Rectal smooth muscle tissue (tissue), 1 donor: ENCODE data around the gene PCDHGA1.

Experiments
- H3K27ac ChIP-seq: one replicate; pipeline ENCODE4 v1.7.0; 2013; ENCODE audit warnings: low read depth, low read length, inconsistent platforms
- H3K27me3 ChIP-seq: one replicate; pipeline ENCODE4 v1.7.0; 2013; ENCODE audit warnings: low read length; ENCODE audit not compliant: control insufficient read depth, insufficient read depth
- H3K36me3 ChIP-seq: one replicate; pipeline ENCODE4 v1.7.0; 2013; ENCODE audit warnings: low read length; ENCODE audit not compliant: control insufficient read depth, insufficient read depth
- H3K4me1 ChIP-seq: one replicate; pipeline ENCODE4 v1.7.0; 2013; ENCODE audit warnings: low read length; ENCODE audit not compliant: control insufficient read depth, insufficient read depth
- H3K4me3 ChIP-seq: one replicate; pipeline ENCODE4 v1.7.0; 2013; ENCODE audit warnings: low read length
- H3K9ac ChIP-seq: one replicate; pipeline ENCODE4 v1.7.0; 2013; ENCODE audit warnings: low read length

The PCDHGA1 gene

GRCh38 chr5:141547921-141548320 lies 217.6 kb downstream of the PCDHGA1 start:
- Histone ChIP-seq H3K4me1 (no peaks in the 10 kb centered on the region), H3K27ac (no peak overlapping the region), H3K36me3 (peaks cover 4% of the 10 kb centered on the region), H3K27me3 (no peaks in the 10 kb centered on the region), H3K4me3 (no peak overlapping the region), H3K9ac (no peak overlapping the region)

- Histone ChIP-seq H3K27ac (peak overlapping the region; percentile 89), H3K4me1 (peaks cover 17% of the 10 kb centered on the region), H3K36me3 (no peaks in the 10 kb centered on the region), H3K9ac (no peak overlapping the region), H3K27me3 (no peaks in the 10 kb centered on the region), H3K4me3 (peak overlapping the region; percentile 48)
These were observed 227.4 kb downstream of the PCDHGA1 start for GRCh38 chr5:141557681-141558136.

DNA sequence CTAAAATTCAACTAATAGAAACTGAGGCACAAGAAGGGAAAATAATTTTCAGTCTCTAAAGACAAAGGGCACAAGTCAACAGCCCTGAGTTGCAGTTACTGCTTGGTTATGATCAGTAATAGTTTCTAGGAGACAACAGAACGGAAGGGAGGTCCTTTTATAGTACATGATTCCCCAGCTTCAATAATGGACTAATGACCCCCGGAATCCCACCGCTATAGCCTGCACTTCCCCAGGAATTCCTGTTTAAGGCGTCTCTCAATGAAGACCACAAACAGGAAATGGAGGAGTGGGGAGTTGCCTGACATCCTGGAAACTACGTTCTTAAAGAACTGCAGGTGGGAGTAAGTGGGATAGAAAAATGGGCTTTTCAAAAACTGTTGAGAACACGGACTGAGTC lies 227.8 kb downstream of the PCDHGA1 start:
- peak overlapping the region; percentile 89 for H3K27ac ChIP-seq
- no peak overlapping the region for H3K9ac ChIP-seq
- no peaks in the 10 kb centered on the region for H3K36me3 ChIP-seq
- no peaks in the 10 kb centered on the region for H3K27me3 ChIP-seq
- H3K4me3 ChIP-seq: no peak overlapping the region
- peaks cover 17% of the 10 kb centered on the region for H3K4me1 ChIP-seq

DNA sequence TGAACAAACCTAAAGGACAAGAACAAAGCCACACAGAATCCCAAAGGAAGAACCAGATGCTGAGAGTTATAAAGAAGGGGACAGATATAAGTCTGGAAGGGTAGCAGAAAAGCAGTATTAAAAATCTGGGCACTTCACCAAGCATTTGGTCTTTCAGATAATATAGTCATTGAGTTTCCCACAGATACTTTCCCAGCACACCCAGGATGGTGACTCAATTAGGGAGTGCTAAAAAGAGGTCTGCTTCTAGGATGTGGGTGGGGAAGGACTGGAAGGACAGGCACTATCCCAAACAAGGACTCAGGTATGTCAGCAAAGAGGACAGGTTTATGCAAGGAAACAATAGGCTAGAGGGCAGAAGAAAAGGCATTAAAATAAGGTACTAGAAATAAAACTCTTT lies 229.1 kb downstream of the PCDHGA1 start:
- H3K4me3 ChIP-seq: no peak overlapping the region
- peak overlapping the region; percentile 89 for H3K27ac ChIP-seq
- peaks cover 20% of the 10 kb centered on the region for H3K4me1 ChIP-seq
- no peaks in the 10 kb centered on the region for H3K27me3 ChIP-seq
- no peak overlapping the region for H3K9ac ChIP-seq
- H3K36me3 ChIP-seq: no peaks in the 10 kb centered on the region

DNA sequence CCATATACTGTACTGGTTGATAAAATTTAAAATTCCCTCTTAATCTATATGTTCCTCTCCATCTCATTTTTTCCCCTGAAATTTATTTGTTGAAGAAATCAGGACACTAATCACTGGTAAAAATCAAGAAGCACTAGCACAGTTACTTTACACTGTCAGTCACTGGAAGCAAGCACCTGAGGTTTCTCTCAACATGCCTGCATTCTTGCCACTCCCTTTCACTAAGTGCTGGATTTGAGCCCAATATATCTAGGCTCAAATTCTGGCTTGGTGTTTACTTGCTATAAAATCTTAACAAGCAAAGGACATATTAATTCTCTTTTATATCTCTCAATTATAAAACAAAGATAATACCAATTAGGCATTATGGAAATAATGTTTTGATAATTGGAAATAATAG lies 229.8 kb downstream of the PCDHGA1 start:
- H3K4me3 ChIP-seq: no peak overlapping the region
- no peaks in the 10 kb centered on the region for H3K36me3 ChIP-seq

DNA sequence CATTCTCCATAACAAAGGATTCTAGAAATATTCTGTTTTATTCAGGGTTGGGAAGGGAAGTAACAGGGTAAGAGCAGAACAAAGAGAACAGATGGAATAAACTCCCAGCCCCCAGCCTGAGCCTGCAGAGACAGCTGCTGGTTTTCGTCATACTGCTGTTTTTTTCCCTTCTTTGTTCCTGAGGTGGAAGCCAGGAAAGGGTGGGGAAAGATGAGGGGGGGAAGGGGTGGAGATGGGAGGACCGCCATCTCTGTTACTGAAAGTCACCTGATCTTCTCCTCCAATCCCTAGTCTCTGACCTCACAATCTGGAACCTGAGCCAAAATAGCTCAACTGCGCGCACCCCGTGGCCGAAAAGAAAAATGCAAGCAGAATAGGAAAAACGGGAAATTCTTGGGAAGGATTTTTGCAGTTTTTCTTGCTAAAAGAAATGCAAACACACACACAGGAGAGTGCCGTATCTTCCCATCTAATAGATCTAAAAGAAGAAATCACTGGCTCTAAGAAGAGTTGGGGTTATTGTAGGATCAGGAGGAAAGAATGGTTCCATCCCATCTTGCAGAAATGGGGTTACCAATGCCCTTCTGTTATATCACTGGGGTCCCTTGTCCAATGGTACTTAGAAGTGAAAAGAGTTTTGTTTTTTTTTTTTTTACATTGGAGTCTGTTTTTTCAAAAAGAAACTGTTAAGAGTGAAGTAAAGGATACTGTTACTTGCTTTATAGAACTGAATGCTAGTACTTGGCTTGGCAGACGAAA lies 230.6 kb downstream of the PCDHGA1 start:
- Histone ChIP-seq H3K27ac (peak overlapping the region; percentile 89), H3K4me3 (peak overlapping the region; percentile 10), H3K4me1 (peaks cover 20% of the 10 kb centered on the region), H3K9ac (no peak overlapping the region), H3K27me3 (no peaks in the 10 kb centered on the region), H3K36me3 (no peaks in the 10 kb centered on the region)

More for the DNA sequence above, 229.8 kb downstream of the PCDHGA1 start:
- H3K27ac ChIP-seq: peak overlapping the region; percentile 89
- peaks cover 20% of the 10 kb centered on the region for H3K4me1 ChIP-seq
- H3K9ac ChIP-seq: no peak overlapping the region
- no peaks in the 10 kb centered on the region for H3K27me3 ChIP-seq
